Erythroblast (primary cell): Measurements from ENCODE around the gene MTRF1.

Source experiments
- GATA1 ChIP-seq: IDR thresholded peaks from 2 replicates; pipeline ENCODE4 v1.6.1; 2011; ENCODE audit warnings: low read depth, mild to moderate bottlenecking, control low read depth, low read length, moderate library complexity
- POLR2A ChIP-seq: IDR thresholded peaks from 2 replicates; pipeline ENCODE4 v1.6.1; 2011; ENCODE audit warnings: mild to moderate bottlenecking, low read length

DNA sequence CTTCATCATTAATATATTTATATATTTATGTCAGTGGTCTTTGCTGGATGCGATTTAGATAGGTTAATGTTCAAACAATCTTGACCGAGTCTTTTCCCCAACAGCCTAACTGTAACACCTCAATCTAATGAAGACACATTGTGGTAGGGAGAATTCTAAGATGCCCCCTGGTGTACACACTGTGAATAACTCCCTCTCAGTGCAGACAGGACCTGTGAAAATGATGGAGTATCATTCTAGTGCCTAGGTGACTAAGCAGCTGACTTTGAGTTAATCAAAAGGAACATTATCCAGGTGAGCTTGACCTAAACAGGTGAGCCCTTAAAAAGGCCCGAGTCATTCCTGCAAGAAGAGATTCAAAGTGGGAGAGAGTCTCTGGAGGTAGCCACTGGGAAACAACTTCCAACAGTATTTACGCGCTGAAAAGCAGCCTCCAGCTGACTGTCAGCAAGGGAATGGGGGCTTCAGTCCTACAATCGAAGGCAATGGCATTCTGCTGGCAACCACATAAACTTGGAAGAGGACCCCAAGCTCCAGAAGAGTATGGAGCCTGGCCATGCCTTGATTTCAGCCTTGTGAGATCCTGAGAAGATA is 41.0 kb downstream of the MTRF1 start:
- TF ChIP-seq POLR2A (no peak), GATA1 (no peak)
